SK-MEL-5 (cell line): ENCODE data around the gene PPP2R3B. TPM values are rescaled to one million over a fixed set of nuclear protein-coding genes. Genes with fewer than 3 reads are reported as not detected.
"Not testable (repeated sequence)": the region's sequence is repeated elsewhere in the genome, so short reads cannot be mapped to it uniquely, and the experiment has no call there.

ENCODE experiments used
- DNase-seq: peaks from one replicate; pipeline ENCODE4 v3.0.0-alpha.2; 2016; ENCODE audit warnings: low read depth, low spot score
- in situ Hi-C: cut with HindIII; loops from 2 replicates; pipeline ENCODE4 v1.10.0; 2016; ENCODE audit warnings: low sequenced_read_pairs, high pct_unique_total_duplicates, low pct_unique_long_range_greater_than_20kb
- total RNA-seq: library from RNA; depleted of rRNA; stranded (reverse); fragments of >200 nt; shearing (Covaris generic); gene quantifications from 2 replicates; pipeline ENCODE4 v1.2.3, GENCODE V29; 2014

PPP2R3B gene
- total RNA-seq, 1 experiment from 2014 or later = 6.1 TPM

DNA sequence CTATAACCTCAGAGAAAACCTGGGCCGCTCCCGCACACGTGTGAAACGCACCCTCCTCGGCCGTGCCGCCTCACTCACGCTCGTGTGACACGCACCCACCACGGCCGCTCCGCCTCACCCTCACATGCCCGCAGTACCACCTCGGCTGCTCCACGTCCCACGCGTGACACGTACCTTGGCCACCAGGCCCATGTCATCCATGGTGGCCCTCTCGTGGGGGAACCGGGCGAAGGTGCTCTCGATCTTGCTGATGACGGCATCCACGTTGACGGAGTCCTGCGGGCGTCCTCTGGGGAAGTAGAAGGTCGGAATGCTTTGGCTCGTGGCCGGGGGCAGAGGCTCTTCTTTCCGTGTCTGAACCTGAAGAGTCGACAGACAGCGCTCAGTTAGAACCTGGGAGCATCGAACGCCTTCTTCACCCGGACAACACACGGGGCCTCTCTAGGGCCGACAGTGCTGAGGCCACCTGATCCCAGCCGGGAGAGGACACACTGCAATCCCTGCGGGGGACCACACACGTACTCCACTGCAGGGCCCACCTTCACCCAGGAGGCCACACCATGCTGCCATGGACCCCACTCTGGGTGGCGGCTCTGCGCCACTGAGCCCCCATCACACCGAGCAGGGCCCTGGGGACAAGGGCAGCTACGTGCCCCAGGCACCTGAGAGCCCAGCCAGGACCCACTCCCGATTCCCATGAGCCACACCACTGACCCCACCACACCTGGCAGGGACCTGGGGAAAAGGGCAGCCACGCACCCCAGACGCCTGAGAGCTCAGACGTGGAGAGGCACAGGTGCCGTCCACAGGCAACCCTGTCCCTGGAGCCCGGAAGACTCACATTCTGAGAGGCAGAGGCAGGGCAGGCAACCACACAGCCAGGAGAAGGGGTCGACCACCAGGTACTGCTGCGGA is 25.2 kb downstream of the PPP2R3B start:
- no peak for DNase-seq
- in situ Hi-C loops = no loop called here

DNA sequence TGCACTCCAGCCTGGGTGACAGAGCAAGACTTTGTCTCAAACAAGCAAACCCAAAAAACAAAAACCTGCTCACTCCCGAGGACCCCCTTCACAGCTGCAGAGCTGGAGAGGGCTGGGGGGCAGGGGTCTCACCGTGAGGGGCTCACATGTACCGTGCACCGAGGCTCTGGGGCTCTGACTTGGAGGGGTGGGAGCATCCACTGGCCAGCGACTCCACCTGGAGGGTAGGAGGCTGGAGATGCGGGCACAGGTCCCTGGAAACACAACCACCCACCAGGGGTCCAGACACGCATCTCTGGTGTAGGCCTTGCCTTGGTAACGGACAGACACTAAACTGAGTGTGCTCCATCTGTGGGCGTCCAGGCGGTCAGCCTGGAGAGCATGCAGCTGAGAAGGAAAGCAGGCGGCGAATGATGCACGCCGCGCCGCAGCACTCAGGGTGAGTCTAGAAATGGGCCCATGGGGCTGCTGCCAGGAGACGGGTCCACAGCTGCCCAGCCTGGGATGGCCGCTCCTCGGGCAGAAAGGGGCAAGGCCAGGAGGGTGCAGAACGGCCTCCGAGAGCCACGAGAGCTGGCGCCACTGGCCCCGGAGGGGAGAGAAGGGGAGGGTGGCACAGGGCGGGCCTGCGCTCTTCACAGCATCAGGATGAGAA is 26.1 kb downstream of the PPP2R3B start:
- no peak for DNase-seq
- in situ Hi-C loops = no loop called here

DNA sequence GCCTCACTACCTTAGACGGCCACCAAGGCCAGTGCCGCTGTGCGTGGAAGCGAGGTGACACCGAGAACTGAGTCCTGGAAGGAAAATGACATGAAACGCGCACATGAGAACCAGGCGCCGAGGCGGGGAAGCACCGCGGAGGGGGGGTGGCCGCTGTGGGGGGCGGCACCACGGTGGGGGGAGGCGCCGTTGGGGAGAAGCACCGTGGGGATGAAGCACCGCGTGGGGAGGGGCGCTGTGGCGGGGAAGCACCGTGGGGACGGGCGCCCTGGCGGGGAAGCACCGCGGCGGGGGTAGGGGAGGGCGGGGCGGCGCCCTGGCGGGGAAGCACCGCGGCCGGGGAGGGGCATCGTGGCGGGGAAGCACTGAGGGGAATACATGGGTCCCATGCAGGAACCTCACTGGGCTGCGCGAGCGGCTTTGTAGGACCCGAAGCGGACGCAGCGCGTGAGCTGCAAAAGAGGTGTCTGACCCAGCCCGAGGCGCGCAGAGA is 28.0 kb downstream of the PPP2R3B start:
- in situ Hi-C loops = no loop called here
- DNase-seq = no peak

GRCh38 chrX:357693-358471 is 28.8 kb downstream of the PPP2R3B start:
- in situ Hi-C loops = no loop called here
- no peak for DNase-seq

DNA sequence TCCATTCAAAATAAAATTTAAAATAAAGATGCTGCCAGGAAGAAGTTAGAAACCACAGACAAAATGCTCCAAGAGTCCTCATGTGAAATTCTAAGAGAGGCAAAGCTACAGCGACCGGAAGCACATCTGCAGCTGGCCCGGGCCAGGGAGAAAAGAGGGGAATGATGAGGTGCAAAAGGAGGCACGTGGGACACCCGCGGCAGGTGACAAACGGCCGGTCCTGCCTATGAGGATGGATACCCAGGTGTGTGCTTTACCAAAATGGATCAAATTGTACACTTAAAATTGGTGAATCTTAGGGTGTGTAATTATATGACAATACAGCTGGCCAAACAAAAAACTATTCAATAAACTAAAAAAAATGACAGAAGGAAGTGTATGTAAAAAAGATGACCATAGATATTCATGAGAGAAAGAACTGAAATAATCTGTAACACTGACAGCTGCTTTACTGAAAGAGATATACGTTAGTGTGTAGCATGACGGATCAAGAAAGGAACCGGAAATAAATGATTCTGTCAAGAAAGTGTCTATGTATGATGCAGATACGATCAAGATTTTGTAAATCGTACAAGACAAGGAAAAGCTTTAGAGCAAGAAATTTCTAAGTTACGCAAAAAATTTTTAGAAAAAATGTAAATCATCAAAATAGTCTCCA is 29.5 kb downstream of the PPP2R3B start:
- no peak for DNase-seq
- in situ Hi-C loops = no loop called here

DNA sequence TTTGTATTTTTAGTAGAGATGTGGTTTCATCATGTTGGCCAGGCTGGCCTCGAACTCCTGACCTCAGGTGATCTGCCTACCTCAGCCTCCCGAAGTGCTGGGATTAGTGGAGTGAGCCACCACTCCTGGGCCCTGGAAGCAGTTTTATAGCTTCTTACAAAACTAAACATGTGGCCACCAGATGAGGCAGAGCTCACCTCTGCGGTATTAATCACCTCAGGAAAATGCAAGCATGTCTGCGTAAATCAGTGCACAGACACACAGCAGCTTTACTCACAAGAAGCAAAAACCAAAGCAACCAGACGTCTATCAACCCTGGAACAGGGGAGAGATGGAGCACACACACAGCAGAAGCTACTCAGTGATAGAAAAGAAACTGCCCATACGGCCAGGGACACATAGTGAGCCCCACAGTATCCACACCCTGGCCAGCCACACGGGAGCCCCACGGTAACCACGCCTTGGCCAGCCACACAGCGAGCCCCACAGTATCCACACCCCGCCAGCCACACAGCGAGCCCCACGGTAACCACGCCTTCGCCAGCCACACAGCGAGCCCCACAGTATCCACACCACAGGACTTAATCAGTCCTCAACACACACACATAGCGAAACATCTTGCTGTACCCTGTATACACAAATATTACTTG is 30.2 kb downstream of the PPP2R3B start:
- no peak for DNase-seq
- in situ Hi-C loops = no loop called here

DNA sequence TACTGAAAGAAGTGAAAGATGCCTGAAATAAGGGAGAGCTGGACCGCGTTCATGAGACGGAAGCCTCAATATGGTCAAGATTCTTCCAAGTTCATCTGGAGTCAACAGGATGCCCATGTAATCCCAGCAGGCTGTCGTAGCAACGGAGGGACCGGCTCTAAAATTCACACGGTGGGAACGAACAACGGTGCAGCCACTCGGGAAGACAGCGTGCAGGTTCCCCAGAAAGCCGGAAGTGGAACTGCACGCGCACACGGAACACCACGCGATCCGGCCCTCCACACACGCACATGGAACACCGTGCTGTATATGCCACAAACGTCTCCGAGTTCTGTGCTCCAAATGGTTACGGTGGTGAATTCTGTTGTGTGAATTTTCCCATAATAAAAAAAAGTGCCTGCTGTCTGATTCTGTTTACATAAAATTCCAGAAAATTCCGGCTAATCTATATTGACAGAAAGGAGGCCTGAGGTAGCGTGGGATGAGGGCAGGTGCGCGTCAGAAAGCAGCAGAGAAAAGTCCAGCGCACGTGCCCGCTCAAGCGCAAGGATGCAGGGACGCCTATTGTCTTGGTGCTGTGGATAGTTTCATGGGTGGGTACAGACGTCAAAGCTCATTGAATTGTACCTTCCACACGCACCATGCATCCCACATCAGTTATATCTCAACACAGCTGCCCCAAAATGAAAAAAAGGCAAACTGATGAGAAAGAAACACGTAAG is 31.2 kb downstream of the PPP2R3B start:
- in situ Hi-C loops = no loop called here
- no peak for DNase-seq

DNA sequence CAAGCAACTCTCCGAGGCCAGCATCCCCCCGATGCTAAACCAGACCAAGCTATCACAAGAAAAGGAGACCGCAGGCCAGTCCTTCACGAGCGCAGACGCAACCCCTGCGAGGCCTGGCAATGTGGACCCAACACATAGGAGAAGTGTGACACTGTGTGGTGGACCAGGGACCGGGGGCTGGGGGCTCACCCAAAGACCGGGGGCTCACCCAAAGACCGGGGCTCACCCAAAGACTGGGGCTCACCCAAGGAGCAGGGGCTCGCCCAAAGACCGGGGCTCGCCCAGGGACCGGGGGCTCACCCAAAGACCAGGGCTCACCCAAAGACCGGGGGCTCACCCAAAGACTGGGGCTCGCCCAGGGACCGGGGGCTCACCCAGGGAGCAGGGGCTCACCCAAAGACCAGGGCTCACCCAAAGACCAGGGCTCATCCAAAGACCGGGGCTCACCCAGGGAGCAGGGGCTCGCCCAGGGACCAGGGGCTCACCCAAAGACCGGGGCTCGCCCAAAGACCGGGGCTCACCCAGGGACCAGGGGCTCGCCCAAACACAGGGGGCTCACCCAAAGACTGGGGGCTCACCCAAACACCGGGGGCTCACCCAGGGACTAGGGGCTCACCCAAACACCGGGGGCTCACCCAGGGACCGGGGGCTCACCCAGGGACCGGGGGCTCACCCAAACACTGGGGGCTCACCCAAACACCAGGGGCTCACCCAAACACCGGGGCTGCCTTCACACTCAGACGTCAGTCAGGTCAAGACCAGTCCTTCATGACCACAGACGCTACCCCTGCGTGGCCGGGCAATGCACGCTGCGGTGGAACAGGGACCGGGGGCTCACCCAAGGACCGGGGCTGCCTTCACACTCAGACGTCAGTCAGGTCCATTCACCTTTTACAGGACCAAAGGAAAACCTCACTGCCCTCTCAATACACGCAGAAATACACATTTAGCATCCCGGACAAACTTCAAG is 32.9 kb downstream of the PPP2R3B start:
- in situ Hi-C loops = no loop called here

DNA sequence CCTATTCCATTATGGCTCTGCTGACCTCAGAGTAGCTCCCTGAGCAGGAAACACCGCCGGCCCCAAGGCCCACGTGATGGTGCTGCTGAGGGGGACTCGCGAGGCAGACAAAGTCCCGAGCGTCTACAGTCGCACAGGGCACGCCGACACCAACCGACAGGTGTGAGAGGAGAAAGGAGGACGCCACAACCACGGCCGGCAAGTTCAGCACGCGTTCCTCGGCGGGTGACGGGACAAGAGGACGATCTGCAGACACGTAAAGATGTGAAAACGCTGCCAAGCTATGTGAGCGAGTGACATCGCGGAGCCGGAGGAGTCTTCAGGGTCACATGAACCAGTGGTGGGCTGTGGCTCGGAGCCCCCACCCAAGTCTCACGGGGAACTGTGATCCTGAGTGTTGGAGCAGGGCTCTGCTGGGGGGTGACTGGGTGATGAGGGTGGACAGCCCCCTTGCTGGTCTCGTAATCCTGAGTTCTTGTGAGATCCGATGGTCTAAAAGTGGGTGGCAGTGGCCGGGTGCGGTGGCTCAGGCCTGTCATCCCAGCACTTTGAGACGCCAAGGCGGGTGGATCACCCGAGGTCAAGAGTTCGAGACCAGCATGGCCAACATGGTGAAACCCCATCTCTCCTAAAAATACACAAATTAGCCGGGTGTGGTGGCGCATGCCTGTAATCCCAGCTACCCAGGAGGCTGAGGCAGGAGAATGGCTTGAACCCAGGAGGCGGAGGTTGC is 34.0 kb downstream of the PPP2R3B start:
- DNase-seq = no peak
- in situ Hi-C loops = no loop called here

More for the DNA sequence above, 32.9 kb downstream of the PPP2R3B start:
- no peak for DNase-seq

DNA sequence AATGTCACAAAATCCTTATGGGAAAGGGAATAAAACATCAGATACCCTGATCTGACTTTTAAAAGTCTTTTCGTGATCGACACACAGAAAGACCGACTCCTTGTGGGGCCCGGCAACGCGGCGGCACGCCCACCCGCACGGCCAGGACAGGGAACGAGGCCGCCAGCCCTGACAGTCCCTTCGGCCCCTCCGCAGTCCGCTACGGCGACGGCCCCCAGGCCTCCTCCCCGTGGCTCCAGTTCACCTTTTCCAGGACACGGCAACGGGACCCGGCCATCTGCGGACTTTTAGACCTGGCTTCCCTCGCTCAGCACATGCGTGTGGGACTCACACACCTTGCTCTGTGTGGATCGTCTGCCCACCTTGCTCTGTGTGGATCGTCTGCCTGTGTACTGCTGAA is 34.5 kb downstream of the PPP2R3B start:
- DNase-seq = no peak
- in situ Hi-C loops = no loop called here

DNA sequence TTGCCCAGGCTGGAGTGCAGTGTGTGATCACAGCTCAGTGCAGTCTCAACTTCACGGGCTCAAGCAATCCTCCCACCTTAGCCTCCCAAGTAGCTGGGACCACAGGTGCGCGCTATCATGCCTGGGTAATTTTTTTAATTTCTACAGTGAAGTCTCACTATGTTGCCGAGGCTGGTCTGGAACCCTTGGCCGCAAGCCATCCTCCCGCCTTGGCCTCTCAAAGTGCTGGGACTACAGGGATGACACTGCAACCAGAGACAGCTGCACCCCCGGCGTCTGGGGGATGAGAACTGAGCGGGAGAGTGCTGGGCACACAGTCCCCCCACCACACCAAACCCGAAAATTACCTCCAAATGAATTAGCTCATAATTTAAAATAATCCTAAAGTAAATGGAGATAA is 35.0 kb downstream of the PPP2R3B start:
- in situ Hi-C loops = no loop called here
- DNase-seq = no peak

GRCh38 chrX:351324-351641 is 35.4 kb downstream of the PPP2R3B start:
- in situ Hi-C loops, DNase-seq: not testable (repeated sequence)

DNA sequence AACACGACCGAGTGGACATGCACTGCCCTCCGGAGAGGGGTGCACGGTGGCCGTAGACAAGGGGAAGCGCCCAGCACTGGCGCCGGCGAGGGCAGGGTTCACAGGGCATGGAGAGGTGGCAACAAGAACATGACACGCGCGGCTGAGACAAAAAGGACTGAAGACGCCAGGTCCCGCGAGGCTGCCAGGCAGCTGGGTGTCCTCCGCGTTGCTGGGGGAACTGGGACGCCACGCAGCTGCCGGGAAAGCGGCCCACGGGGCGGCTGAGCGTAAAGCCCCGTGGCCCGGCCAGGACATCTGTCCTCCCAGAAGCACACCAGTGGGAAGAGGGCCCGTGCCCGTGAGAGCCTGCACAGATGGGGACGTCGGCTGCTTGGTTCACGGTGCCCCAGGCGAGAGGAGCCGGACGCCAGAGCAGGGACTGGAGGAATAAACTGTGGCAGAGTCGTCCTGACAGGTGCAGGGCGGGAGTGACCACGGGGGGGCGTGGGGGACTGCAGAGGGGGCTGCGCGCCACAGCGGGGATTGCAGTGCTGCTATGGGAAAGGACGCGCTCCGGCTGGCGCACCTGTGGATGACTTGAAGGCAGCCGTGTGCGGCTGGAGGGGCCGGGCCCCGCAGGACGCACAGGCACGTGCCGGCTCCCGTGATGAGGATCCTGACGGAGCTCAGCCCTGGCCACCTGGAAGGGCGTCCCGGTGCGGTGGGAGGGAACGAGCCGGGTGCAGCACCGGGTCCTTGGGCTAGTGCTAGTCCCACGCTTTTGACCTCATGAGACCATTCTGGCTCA is 36.0 kb downstream of the PPP2R3B start:
- DNase-seq = no peak
- in situ Hi-C loops = no loop called here

GRCh38 chrX:350148-350533 is 36.6 kb downstream of the PPP2R3B start:
- in situ Hi-C loops = no loop called here
- no peak for DNase-seq
